Natural killer cell (primary cell): Measurements from ENCODE around the gene PPP2R5C. TPM values are rescaled to one million over a fixed set of nuclear protein-coding genes. Genes with fewer than 3 reads are reported as not detected.

Experiments
- ATAC-seq, 3 donors: fragments of 150-1000 bp in 2 of 3; fragments of 200-7000 bp in 1 of 3; cut with Tn5 transposase; 1 replicate in 1 of 3; 2 replicates in 2 of 3; pipeline ENCODE4 v1.10.0; 2021; ENCODE audit warnings: mild to moderate bottlenecking in 2 of 3, moderate library complexity in 2 of 3
- DNase-seq, 2 donors: peaks; one replicate each; pipeline versions ENCODE4 v3.0.0 to v3.0.0-alpha.2; 2013 to 2021; ENCODE audit warnings: mixed read lengths in 1 of 2
- H3K27ac ChIP-seq: one replicate; pipeline ENCODE4 v1.5.1; 2013; ENCODE audit warnings: mild to moderate bottlenecking, low read length
- H3K27me3 ChIP-seq: one replicate; pipeline ENCODE4 v1.6.1; 2013; ENCODE audit warnings: low read length; ENCODE audit not compliant: control insufficient read depth, insufficient read depth
- H3K36me3 ChIP-seq: one replicate; pipeline ENCODE4 v1.6.1; 2013; ENCODE audit warnings: low read length; ENCODE audit not compliant: control insufficient read depth, insufficient read depth
- H3K4me1 ChIP-seq: one replicate; pipeline ENCODE4 v1.6.1; 2013; ENCODE audit warnings: low read length; ENCODE audit not compliant: control insufficient read depth, insufficient read depth
- H3K4me3 ChIP-seq: one replicate; pipeline ENCODE4 v1.5.1; 2013; ENCODE audit warnings: low read length
- H3K9me3 ChIP-seq: one replicate; pipeline ENCODE4 v1.6.1; 2013; ENCODE audit warnings: low read length; ENCODE audit not compliant: control insufficient read depth, insufficient read depth
- H3K27ac Mint-ChIP-seq, 2 donors: one replicate each; pipeline ENCODE4 v1.8.0; 2022; ENCODE audit warnings: mild to moderate bottlenecking in 2 of 2, mixed read lengths in 2 of 2, moderate library complexity in 1 of 2
- H3K27me3 Mint-ChIP-seq, 2 donors: one replicate each; pipeline ENCODE4 v1.8.0; 2022; ENCODE audit warnings: low read depth in 2 of 2, mixed read lengths in 2 of 2
- H3K36me3 Mint-ChIP-seq: one replicate; pipeline ENCODE4 v1.8.0; 2022; ENCODE audit warnings: mixed read lengths
- H3K4me1 Mint-ChIP-seq, 2 donors: one replicate each; pipeline ENCODE4 v1.8.0; 2022; ENCODE audit warnings: mixed read lengths in 2 of 2
- H3K4me3 Mint-ChIP-seq: one replicate; pipeline ENCODE4 v1.8.0; 2022; ENCODE audit warnings: mild to moderate bottlenecking, moderate library complexity, mixed read lengths
- H3K9me3 Mint-ChIP-seq, 2 donors: one replicate each; pipeline ENCODE4 v1.8.0; 2022; ENCODE audit warnings: mixed read lengths in 2 of 2
- CTCF ChIP-seq: fragments of 200-600 bp; IDR thresholded peaks from one replicate; pipeline ENCODE4 v1.8.0; 2022; ENCODE audit warnings: antibody characterized with exemption
- WGBS: methylation state at CpG from one replicate; pipeline ENCODE4 v1.1.7; 2013; ENCODE audit warnings: missing lambda C conversion rate; ENCODE audit not compliant: insufficient coverage; 5-methylcytosine and 5-hydroxymethylcytosine counted together
- intact Hi-C: fragments of 100-400 bp; cut with micrococcal nuclease; formaldehyde crosslinking; loops from one replicate; pipeline ENCODE4 v1.14.2; 2022
- total RNA-seq, 4 donors: library from RNA; stranded (reverse); fragments of 120-200 nt in 1 of 4; gene quantifications; one replicate each; pipeline versions ENCODE4 v1.2.3 to v1.2.4, GENCODE V29; 2013 to 2022

Gene PPP2R5C
- total RNA-seq, 3 donors from 2014 or later (not counting 1 experiment from before 2014, with no cell fraction given), result 716 to 779 (median 736) TPM

- no peak overlapping the region for H3K4me3 ChIP-seq
- no peak overlapping the region for H3K4me3 Mint-ChIP-seq
- no peak for DNase-seq
- no peak overlapping the region for H3K27ac Mint-ChIP-seq
- H3K9me3 Mint-ChIP-seq, result no peaks in the 10 kb centered on the region
- peaks cover 18% of the 10 kb centered on the region for H3K36me3 Mint-ChIP-seq
- ATAC-seq, result no peak
- H3K27ac ChIP-seq, result no peak overlapping the region
- intact Hi-C loops, result no loop called here
- no peaks in the 10 kb centered on the region for H3K27me3 ChIP-seq
- H3K27me3 Mint-ChIP-seq, result no peaks in the 10 kb centered on the region
- H3K9me3 ChIP-seq, result no peaks in the 10 kb centered on the region
- H3K4me1 ChIP-seq, result no peaks in the 10 kb centered on the region
- WGBS, result 98% methylated on average over 10 of the region's 10 CpGs
- peaks cover 95% of the 10 kb centered on the region for H3K36me3 ChIP-seq
- no peak for TF ChIP-seq CTCF
- H3K4me1 Mint-ChIP-seq, result peaks cover 0 to 5% of the 10 kb centered on the region in 2 donors
Measured at GRCh38 chr14:101900253-101900652, 138.7 kb downstream of the PPP2R5C start.

GRCh38 chr14:101903111-101903561, 141.6 kb downstream of the PPP2R5C start:
- Mint-ChIP-seq H3K4me3 (no peak overlapping the region), H3K27ac (peak overlapping the region in 1 of 2 donors; percentile 78), H3K27me3 (no peaks in the 10 kb centered on the region), H3K9me3 (no peaks in the 10 kb centered on the region), H3K4me1 (peaks cover 0 to 5% of the 10 kb centered on the region in 2 donors), H3K36me3 (peaks cover 21% of the 10 kb centered on the region)
- ATAC-seq (no peak), DNase-seq (no peak)
- H3K9me3 ChIP-seq, result no peaks in the 10 kb centered on the region
- H3K27ac ChIP-seq, result no peak overlapping the region
- WGBS, result 98% methylated on average over 13 of the region's 13 CpGs
- TF ChIP-seq CTCF, result no peak
- no peaks in the 10 kb centered on the region for H3K4me1 ChIP-seq
- intact Hi-C loops, result no loop called here
- H3K27me3 ChIP-seq, result no peaks in the 10 kb centered on the region
- H3K36me3 ChIP-seq, result peaks cover 97% of the 10 kb centered on the region
- no peak overlapping the region for H3K4me3 ChIP-seq

GRCh38 chr14:101905614-101906013, 144.1 kb downstream of the PPP2R5C start:
- no peak overlapping the region for H3K4me3 Mint-ChIP-seq
- H3K4me1 Mint-ChIP-seq, result peaks cover 0 to 5% of the 10 kb centered on the region in 2 donors
- Histone ChIP-seq H3K9me3 (no peaks in the 10 kb centered on the region), H3K4me1 (no peaks in the 10 kb centered on the region), H3K27ac (no peak overlapping the region), H3K36me3 (peaks cover 94% of the 10 kb centered on the region), H3K27me3 (no peaks in the 10 kb centered on the region), H3K4me3 (no peak overlapping the region)
- peak in 1 of 3 donors; percentile 43 for ATAC-seq
- TF ChIP-seq CTCF, result no peak
- intact Hi-C loops, result no loop called here
- no peaks in the 10 kb centered on the region for H3K27me3 Mint-ChIP-seq
- no peaks in the 10 kb centered on the region for H3K9me3 Mint-ChIP-seq
- WGBS, result 93% methylated on average over 9 of the region's 9 CpGs
- peaks cover 21% of the 10 kb centered on the region for H3K36me3 Mint-ChIP-seq
- DNase-seq, result no peak
- peak overlapping the region; percentile 61 to 64 for H3K27ac Mint-ChIP-seq

- TF ChIP-seq CTCF, result no peak
- peaks cover 90% of the 10 kb centered on the region for H3K36me3 ChIP-seq
- 100% methylated on average over 7 of the region's 7 CpGs for WGBS
- H3K27ac Mint-ChIP-seq, result no peak overlapping the region
- H3K4me1 Mint-ChIP-seq, result peaks cover 0 to 5% of the 10 kb centered on the region in 2 donors
- H3K9me3 ChIP-seq, result no peaks in the 10 kb centered on the region
- H3K27me3 ChIP-seq, result no peaks in the 10 kb centered on the region
- H3K9me3 Mint-ChIP-seq, result no peaks in the 10 kb centered on the region
- no peak overlapping the region for H3K4me3 ChIP-seq
- no peaks in the 10 kb centered on the region for H3K27me3 Mint-ChIP-seq
- DNase-seq, result no peak
- H3K4me3 Mint-ChIP-seq, result no peak overlapping the region
- no peaks in the 10 kb centered on the region for H3K4me1 ChIP-seq
- intact Hi-C loops, result no loop called here
- no peak for ATAC-seq
- peaks cover 18% of the 10 kb centered on the region for H3K36me3 Mint-ChIP-seq
- H3K27ac ChIP-seq, result no peak overlapping the region
Measured at GRCh38 chr14:101906645-101907044, 145.1 kb downstream of the PPP2R5C start.
